Tibial nerve (tissue), 3 donors: ENCODE measurements around the gene RPL7L1.

Experiments
- POLR2A ChIP-seq, 2 donors: fragments of 450-650 bp; IDR thresholded peaks; one replicate each; pipeline ENCODE4 v1.6.1; 2017; ENCODE audit warnings: antibody characterized with exemption in 2 of 2, mild to moderate bottlenecking in 2 of 2, moderate library complexity in 2 of 2
- TF ChIP-seq, protein P1 (sequence below), 5 experiments: fragments of 200-600 bp in 3 of 5; fragments of 450-650 bp in 2 of 5; sonication (generic) in 3 of 5; IDR thresholded peaks; one replicate each; pipeline ENCODE4 v1.5.1; 2016 to 2019; ENCODE audit warnings: antibody characterized with exemption in 5 of 5, mild to moderate bottlenecking in 3 of 5, moderate library complexity in 2 of 5

- TF ChIP-seq, protein P1, sequence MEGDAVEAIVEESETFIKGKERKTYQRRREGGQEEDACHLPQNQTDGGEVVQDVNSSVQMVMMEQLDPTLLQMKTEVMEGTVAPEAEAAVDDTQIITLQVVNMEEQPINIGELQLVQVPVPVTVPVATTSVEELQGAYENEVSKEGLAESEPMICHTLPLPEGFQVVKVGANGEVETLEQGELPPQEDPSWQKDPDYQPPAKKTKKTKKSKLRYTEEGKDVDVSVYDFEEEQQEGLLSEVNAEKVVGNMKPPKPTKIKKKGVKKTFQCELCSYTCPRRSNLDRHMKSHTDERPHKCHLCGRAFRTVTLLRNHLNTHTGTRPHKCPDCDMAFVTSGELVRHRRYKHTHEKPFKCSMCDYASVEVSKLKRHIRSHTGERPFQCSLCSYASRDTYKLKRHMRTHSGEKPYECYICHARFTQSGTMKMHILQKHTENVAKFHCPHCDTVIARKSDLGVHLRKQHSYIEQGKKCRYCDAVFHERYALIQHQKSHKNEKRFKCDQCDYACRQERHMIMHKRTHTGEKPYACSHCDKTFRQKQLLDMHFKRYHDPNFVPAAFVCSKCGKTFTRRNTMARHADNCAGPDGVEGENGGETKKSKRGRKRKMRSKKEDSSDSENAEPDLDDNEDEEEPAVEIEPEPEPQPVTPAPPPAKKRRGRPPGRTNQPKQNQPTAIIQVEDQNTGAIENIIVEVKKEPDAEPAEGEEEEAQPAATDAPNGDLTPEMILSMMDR (IDR thresholded peaks at IDR 0.05) = peak in 1 of 5 experiments; percentile 27
- peak; percentile 12 to 55 for TF ChIP-seq POLR2A (IDR thresholded peaks at IDR 0.05)
Observed at GRCh38 chr6:42890311-42891198, 11.1 kb downstream of the RPL7L1 start.
